Neural progenitor cell (in vitro differentiated cells): ENCODE results near the gene SDK1.

ENCODE experiments used
- EZH2phosphoT487 ChIP-seq: fragments of 200-600 bp; sonication (generic); IDR thresholded peaks from 2 replicates; pipeline ENCODE4 v1.6.1; 2017; ENCODE audit warnings: antibody characterized with exemption
- TF ChIP-seq, protein P1 (sequence below): fragments of 200-600 bp; sonication (generic); IDR thresholded peaks from 2 replicates; pipeline ENCODE4 v1.5.1; 2017; ENCODE audit warnings: antibody characterized with exemption, mild to moderate bottlenecking

DNA sequence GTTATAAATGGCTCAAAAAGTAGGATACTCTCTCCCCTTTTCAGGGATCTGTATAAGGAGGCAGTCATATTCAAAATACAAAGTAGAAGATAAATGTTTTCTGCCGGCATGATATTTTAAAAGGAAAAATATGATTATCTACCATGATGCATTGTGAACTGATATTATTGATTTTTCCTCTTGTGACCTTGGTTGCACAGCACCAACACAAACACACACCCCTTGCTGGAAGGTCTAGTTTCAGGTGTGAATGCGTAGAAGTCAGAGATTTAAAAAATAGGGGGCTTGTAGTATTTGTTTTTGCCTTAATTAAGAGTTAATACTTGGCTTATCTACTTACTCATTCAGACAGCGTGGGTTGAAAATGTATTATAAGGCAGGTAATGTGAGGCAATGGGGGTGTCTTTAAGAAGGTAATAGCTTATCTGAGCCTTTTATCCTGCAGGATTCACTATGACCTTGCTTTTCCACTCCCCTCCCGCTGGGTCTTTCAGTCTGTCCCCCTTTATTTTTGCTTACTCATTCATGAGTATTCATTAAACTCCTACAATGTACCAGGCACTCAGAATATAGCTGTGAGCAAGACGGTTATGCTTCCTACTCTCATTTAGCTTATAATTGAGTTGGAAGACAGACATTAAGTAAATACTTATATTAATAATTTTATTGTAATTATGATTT is 390.6 kb downstream of the SDK1 start:
- TF ChIP-seq, protein P1, sequence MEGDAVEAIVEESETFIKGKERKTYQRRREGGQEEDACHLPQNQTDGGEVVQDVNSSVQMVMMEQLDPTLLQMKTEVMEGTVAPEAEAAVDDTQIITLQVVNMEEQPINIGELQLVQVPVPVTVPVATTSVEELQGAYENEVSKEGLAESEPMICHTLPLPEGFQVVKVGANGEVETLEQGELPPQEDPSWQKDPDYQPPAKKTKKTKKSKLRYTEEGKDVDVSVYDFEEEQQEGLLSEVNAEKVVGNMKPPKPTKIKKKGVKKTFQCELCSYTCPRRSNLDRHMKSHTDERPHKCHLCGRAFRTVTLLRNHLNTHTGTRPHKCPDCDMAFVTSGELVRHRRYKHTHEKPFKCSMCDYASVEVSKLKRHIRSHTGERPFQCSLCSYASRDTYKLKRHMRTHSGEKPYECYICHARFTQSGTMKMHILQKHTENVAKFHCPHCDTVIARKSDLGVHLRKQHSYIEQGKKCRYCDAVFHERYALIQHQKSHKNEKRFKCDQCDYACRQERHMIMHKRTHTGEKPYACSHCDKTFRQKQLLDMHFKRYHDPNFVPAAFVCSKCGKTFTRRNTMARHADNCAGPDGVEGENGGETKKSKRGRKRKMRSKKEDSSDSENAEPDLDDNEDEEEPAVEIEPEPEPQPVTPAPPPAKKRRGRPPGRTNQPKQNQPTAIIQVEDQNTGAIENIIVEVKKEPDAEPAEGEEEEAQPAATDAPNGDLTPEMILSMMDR, result no peak
- TF ChIP-seq EZH2phosphoT487, result no peak
